Body of pancreas (tissue), 4 donors: Measurements from ENCODE around the gene GOLGA8S.

Experiments
- POLR2A ChIP-seq, 3 donors: fragments of 450-650 bp; IDR thresholded peaks; one replicate each; pipeline ENCODE4 v1.6.1; 2016; ENCODE audit warnings: antibody characterized with exemption in 3 of 3, mild to moderate bottlenecking in 2 of 3
- TF ChIP-seq, protein P1 (sequence below), 7 experiments: fragments of 450-650 bp in 4 of 7; fragments of 200-600 bp in 3 of 7; sonication (generic) in 3 of 7; IDR thresholded peaks; one replicate each; pipeline ENCODE4 v1.5.1; 2016 to 2019; ENCODE audit warnings: antibody characterized with exemption in 7 of 7

DNA sequence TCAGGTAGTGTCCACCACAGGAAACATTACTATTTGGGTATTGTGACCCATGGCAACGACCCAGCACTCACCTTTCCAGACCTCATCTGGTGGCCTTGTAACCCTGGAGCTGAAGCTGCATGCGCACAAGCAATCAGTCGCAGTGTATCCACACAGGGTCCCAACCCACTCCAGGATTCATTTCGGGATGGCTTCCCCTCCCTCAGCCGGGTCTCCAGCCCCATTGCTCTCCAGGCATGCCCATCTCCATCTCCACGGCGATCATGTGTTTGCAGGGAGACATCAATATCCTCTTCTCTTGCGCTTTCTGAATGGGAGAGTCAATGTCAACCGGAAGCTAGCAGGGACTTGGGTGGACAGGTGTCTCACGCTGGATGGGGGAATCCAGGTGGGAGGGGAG lies 57.3 kb downstream of the GOLGA8S start:
- no peak for TF ChIP-seq POLR2A (IDR thresholded peaks at IDR 0.05)
- TF ChIP-seq, protein P1, sequence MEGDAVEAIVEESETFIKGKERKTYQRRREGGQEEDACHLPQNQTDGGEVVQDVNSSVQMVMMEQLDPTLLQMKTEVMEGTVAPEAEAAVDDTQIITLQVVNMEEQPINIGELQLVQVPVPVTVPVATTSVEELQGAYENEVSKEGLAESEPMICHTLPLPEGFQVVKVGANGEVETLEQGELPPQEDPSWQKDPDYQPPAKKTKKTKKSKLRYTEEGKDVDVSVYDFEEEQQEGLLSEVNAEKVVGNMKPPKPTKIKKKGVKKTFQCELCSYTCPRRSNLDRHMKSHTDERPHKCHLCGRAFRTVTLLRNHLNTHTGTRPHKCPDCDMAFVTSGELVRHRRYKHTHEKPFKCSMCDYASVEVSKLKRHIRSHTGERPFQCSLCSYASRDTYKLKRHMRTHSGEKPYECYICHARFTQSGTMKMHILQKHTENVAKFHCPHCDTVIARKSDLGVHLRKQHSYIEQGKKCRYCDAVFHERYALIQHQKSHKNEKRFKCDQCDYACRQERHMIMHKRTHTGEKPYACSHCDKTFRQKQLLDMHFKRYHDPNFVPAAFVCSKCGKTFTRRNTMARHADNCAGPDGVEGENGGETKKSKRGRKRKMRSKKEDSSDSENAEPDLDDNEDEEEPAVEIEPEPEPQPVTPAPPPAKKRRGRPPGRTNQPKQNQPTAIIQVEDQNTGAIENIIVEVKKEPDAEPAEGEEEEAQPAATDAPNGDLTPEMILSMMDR (IDR thresholded peaks at IDR 0.05) = no peak
